GM18498 (cell line): ENCODE measurements around the gene PHKG2.
A peak's percentile ranks its signal among the peaks of the same experiment; 100 is the strongest.

Source experiments
- ATAC-seq: cut with Tn5 transposase; IDR thresholded peaks from one replicate; pipeline ENCODE4 v1.9.1; 2021; ENCODE audit warnings: mild to moderate bottlenecking, moderate library complexity; ENCODE audit not compliant: unreplicated experiment

The PHKG2 gene

DNA sequence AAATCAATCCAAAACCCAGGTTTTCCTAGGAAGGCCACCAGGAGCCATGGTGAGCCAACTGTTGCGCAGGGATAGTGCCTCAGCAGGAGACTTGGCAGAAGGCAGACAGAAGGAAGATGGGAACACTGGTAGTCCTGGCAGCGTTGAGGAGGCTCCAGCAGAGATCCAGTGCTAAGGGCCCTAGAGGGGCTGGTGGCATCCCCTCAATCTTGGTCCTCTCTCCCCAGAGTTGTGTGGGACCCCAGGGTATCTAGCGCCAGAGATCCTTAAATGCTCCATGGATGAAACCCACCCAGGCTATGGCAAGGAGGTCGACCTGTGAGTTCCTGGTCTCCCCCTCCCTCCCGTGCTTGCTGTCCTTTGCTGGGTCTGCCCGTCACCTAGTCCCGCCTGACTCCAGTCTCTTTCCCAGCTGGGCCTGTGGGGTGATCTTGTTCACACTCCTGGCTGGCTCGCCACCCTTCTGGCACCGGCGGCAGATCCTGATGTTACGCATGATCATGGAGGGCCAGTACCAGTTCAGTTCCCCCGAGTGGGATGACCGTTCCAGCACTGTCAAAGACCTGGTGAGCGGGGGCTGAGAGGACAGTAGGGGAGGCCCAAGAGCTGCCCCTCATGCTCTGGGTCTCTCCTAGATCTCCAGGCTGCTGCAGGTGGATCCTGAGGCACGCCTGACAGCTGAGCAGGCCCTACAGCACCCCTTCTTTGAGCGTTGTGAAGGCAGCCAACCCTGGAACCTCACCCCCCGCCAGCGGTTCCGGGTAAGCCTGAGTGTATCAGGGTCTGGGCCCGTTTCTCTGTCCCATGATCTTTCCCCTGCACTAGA is 7.9 kb downstream of the PHKG2 start:
- ATAC-seq: no peak

DNA sequence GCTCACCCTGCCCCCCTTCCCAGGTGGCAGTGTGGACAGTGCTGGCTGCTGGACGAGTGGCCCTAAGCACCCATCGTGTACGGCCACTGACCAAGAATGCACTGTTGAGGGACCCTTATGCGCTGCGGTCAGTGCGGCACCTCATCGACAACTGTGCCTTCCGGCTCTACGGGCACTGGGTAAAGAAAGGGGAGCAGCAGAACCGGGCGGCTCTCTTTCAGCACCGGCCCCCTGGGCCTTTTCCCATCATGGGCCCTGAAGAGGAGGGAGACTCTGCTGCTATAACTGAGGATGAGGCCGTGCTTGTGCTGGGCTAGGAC is 8.5 kb downstream of the PHKG2 start:
- ATAC-seq: no peak

DNA sequence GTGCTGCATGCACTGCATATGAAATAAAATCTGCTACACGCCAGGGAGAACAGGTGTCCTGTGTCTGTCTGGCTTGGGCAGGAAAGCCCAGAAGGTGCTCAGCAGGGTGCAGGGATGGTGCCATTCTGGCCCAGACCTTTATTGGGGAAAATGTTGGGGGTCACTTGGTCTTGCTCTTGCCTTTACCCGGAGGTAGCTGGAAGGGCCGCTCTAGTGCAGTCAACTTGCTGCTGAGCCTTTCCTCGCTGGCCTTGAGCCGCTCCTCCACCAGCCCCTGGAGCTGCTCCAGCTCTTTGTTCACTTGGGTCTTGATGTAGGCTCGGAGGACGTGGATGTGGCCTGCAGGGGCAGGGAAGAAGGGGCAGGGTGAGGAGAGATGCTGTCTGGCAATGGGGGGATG is 9.1 kb downstream of the PHKG2 start:
- no peak for ATAC-seq

DNA sequence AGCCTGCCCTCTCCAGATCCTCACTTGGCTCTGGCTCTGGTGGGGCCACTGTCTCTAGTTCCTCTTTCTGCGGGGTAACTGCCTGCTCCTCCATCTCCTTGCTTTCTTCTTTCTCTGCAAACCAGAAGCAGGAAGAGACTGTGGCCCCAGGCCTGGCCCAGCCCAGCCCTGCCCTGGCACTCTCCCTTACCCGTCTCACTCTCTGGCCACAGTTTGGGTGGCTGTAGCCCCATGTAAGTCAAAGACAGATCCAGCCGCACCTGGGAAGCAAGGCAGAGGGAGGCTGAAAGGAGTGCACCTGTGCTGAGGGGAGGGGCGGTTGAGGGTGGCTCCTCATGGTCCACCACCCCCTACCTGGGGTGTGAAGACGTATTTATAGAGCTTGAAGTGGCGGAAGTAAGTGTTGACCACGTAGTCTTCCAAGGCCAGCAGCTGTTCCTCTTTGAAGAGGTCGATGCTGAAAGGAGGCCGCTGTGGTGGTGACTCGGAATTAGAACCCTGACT is 10.8 kb downstream of the PHKG2 start:
- ATAC-seq: no peak

DNA sequence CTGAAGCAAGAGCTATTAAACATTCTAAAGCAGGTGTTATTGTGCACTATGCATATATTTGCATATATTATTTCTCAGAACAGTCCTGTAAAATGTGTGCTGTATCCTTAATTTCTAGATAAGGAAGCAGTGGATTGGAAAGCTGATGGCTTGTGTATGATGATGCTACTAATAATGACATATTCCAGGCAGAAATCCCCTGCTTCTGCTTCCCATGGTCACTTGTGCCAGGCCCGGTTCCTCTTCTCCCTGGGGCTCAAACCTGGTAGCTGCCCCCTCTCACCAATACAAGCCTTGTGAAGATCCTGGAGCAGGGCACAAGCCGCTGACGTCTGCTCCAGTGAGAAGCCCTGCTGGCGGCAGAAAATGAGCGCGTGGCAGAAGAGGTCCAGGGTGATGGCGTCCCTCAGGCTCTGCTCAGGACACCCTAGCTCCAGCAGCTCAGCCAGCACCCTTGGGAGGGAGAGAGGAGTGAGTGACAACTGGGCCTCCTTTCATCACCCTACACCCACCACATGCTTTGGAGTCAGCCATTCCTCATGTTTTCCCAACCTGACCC is 11.9 kb downstream of the PHKG2 start:
- no peak for ATAC-seq

DNA sequence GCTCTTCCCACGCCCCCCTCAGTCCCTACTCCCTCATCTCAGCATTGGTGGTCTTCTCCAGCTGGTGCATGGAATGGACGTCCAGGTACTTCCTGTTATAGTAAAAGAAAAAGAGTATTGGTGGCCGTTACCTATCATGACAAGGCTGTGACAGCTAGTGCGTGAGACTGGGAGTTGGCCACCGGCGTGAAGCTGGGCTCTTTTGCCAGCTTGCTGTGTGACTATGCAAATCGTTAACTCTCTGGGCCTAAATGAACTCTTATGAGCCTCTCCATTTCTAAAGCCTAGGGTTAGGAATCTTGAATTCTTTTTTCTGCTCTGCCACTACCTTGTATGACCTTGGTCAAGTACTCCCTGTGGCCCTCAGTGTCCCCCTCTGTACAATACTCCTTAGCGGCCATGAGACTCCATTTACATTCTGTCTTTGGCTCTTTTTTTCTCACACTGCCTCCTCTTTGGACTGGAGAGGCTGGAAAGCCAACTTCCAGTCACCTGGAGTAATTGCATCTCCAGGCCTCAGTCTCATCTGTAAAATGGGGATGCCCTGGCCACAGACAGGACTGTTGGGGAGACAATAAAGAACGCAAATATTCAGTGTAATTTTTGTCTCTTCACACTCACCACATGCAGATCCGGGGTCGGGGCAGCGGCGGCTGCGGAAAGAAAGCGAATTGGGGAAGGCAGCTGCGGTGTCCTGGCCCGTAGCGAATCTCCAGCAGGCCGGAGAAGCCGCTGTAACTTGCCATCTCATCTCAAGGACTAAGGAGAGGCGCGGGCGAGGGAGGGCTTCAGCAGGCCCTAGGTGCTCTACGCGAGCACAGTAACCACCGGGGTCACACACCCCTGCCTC is 12.6 kb downstream of the PHKG2 start:
- ATAC-seq: no peak

DNA sequence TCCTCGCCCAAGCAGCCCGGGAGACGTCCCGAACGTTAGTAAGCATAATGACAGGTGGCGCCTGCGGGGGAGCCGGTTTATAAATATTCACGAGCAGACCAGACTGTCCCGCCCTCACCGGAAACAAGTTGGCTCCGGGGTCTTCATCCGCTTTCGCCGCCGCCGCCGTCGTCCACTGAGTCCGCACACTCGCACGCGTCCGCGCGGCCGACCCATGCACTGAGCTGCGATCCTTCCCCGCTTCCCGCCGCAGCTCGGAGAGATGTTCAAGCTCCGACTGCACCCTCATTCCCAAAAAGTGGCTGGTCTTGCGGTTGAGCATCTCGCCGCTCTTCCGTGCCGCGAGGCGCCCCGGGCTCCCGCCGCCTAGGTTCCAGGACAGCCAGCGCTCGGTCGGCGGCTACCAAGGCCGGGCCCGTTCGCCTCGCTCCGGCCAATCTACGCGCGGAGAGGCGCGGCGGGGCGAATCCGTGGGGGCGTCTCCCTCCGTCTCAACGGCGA is 13.3 kb downstream of the PHKG2 start:
- ATAC-seq: peak; percentile 31

DNA sequence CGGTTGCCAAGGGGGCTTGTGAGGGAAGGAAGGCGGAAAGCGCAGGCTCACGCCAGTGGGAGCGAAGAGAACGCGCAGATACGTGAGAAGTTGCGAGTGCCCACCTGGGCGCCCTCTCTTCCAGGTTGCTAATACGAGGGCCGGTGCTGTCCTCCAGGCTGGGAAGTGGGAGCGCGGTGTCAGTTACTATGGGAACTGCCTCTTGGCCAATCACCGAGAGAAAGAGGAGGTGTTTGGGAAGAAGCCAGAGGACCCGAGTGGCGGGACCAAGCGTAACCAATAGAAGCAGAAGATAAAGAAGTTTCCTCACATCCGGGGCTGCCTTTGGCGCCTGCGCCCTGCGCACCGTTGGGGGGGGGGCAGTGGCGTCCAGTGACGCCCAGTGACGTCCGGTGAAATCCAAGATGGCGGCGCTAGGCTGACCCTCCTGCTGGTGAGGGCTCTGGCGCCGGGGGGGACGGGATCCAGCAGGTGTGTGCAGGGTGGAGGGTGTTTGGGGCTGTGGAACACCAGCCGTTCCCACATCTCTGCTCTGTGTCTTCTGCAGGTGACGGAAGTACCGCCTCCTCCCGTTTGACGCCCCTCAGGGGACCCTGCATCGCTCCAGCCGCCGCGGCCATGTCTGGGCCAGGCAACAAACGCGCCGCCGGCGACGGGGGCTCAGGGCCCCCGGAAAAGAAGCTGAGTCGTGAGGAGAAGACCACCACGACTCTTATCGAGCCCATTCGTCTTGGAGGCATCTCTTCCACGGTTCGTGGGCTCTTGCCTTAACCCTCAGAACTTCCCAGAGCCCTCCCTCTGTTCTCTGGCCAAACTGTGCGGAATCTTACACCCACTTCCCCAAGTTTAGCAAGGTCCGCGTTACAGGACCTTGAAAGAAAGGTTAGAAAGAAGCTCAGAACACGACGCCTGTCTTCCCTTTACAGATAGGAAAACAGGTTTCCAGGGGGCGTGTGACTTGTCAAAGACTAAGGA is 14.0 kb downstream of the PHKG2 start, which contains the start of the genes CFAP119 and RNF40:
Gene CFAP119 (minus strand): TSS at position 135 of the 975 bp plus-strand sequence. CDS start 314 bp downstream, outside the sequence.
Gene RNF40 (plus strand): TSS at position 395 of the 975 bp plus-strand sequence. CDS start 224 bp downstream, at position 619.
- ATAC-seq: peak; percentile 82

DNA sequence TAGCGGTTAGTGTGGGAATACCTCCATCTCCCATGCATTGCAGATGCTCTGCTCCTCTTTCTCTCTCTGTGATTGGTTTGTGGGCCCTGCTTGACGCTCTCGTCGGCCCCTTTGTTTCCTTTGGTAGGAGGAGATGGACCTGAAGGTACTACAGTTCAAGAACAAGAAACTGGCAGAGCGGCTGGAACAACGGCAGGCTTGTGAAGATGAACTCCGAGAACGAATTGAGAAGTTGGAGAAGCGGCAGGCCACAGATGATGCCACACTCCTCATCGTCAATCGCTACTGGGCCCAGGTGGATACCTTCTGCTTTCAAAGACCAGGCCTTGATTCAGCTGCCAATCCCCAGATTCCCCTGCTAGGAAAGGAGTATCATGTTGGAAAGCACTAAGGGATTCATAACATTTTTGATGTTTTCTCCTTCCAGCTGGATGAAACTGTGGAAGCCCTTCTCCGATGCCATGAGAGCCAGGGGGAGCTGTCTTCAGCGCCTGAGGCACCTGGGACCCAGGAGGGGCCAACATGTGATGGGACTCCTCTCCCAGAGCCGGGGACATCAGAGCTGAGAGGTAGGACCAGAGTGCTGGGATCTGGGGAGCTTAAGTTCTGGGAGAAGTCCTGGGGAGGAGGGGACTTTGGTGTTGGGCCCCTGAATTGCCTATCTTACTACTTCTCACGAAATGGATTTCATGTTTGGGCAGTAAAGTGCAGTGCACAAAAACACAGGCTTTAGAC is 14.9 kb downstream of the PHKG2 start:
- no peak for ATAC-seq

DNA sequence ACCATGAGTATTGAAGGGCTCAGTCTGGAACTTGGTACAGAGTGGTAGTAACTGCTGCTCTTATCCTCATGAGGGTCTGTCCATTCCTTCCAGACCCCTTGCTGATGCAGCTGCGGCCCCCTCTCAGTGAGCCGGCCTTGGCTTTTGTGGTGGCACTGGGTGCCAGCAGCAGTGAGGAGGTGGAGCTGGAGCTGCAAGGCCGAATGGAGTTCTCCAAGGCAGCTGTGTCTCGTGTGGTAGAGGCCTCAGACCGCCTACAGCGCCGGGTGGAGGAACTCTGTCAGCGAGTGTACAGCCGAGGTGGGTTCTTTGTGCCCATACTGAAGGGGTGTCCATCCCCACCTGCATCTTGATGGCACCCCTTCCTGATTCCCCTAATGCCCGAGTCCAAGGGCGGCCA is 15.9 kb downstream of the PHKG2 start:
- no peak for ATAC-seq

DNA sequence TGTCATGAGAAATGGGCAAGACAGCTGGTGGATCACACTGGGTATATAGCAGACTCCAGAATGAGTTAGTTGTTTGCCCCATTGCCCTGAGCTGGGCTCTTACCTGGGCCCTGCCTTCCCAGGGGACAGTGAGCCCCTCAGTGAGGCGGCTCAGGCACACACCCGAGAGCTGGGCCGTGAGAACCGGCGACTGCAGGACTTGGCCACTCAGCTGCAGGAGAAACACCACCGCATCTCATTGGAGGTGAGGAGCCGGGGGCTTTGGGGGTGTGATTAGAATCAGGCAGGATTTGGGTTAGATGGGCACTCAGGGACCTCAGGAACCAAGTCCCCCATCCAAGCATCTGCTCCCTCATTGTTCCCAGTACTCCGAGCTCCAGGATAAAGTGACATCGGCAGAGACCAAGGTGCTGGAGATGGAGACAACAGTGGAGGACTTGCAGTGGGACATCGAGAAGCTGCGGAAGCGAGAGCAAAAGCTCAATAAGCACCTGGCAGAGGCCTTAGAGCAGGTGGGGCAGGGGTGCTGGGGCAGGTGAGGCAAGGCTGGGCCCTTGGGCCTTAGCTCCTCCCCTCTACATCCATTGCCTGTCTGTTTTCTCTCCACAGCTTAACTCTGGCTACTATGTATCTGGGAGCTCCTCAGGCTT is 16.7 kb downstream of the PHKG2 start:
- ATAC-seq: no peak

DNA sequence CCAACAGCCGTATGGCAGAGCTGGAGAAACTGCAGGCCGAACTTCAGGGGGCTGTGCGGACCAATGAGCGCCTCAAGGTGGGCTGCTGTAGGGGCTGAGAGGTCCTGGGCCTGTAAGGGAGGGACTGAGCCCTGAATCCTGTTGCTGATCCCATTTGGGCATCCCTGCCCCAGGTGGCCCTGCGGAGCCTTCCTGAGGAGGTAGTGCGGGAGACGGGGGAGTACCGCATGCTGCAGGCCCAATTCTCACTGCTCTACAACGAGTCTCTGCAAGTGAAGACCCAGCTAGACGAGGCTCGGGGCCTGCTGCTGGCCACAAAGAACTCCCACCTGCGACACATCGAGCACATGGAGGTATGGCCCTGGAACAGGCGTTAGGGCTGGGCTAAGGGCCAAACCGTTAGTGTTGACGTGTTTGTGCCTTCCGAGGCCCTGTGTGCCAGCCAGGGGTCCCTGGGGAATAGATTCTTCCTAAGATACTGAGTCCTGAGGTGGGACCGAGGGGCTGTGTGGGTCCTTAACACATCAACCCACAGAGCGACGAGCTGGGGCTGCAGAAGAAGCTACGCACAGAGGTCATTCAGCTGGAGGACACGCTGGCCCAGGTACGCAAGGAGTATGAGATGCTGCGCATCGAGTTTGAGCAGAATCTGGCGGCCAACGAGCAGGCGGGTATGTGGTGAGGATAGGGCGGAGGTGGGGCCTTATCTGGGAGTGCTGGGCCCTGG is 18.1 kb downstream of the PHKG2 start:
- no peak for ATAC-seq

DNA sequence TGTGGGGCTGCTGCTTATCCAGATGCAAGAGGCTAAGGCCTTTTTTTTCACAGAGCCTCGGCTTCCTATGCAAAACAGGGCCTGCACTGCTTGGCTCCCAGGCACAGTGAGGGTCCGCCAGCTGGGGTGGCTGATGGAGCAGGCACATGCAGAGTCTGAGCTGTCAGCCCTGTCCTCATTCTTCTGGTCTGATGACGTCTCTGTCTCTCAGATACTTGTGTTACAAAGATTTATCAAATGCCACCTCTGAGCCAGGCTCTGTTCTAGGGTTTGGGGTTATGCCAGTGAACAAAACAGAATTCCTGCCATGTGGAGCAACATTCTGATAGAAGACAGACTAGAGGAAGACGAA is 18.7 kb downstream of the PHKG2 start:
- no peak for ATAC-seq

DNA sequence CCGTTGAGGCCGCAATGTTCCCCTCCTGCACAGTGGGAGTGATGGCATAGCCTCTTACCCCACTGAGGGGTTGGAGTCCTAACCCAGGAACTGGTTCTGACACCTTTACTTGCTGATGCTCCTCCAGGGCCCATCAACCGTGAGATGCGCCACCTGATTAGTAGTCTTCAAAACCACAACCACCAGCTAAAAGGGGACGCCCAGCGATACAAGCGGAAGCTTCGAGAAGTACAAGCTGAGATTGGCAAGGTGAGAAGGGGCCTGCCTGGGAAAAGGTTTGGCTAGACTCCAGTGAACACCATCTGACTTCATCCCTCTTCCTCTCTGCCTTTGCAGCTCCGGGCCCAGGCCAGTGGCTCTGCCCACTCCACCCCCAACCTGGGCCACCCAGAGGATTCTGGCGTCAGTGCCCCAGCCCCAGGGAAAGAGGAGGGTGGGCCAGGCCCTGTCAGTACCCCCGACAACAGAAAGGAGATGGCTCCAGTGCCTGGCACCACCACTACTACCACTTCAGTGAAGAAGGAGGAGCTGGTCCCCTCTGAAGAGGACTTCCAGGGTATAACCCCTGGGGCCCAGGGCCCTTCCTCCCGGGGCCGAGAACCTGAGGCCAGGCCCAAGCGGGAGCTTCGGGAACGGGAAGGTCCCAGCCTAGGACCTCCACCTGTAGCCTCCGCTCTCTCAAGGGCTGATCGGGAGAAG is 19.7 kb downstream of the PHKG2 start:
- no peak for ATAC-seq

DNA sequence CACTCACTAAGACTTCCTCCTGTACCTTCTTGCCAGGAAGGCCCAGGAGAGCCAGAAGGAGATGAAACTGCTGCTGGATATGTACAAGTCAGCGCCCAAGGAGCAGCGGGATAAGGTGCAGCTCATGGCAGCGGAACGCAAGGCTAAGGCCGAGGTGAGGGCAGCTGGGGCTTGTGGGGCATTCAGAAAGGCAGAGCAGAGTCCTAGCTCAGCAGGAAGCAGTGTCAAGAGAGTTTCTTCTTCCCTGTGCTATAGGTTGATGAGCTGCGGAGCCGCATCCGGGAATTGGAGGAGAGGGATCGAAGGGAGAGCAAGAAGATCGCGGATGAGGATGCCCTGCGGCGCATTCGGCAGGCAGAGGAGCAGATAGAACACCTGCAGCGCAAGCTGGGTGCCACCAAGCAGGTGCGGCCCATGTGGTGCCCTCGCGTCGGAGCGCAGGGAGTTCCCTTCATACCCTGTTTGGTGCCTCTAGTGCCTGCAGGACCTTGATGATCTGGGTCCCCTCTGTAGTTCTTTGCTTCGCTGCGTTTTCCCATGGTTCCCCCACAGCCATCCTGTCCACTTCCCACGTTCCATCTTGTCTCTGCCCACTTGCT is 20.5 kb downstream of the PHKG2 start:
- ATAC-seq: no peak

DNA sequence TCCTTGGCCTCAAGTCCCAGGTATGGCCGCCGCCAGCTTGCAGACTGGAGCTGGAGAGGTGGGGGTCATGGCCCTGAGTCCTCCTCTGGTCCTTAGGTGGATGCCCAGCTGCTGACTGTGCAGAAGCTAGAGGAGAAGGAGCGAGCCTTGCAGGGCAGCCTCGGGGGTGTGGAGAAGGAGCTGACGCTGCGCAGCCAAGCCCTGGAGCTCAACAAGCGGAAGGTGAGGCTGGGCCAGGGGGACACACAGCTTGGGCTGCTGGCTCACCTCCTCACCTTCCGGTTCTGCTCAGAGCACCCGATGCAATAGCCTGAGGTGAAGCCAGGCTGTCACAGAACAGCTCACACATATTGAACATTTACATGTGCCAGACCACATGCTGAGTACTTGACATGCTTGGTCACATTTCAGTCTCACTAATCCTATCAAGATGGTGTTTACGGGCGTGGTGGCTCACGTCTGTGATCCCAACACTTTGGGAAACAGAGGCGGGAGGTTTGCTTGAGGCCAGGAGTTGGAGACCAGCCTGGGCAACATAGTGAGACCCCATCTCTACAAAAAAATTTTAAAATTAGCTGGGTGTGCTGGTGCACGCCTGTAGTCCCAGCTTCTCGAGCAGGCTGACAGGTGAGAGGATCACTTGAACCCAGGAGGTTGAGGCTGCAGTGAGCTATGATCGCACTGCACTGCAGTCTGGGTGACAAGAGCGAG is 21.3 kb downstream of the PHKG2 start:
- no peak for ATAC-seq

DNA sequence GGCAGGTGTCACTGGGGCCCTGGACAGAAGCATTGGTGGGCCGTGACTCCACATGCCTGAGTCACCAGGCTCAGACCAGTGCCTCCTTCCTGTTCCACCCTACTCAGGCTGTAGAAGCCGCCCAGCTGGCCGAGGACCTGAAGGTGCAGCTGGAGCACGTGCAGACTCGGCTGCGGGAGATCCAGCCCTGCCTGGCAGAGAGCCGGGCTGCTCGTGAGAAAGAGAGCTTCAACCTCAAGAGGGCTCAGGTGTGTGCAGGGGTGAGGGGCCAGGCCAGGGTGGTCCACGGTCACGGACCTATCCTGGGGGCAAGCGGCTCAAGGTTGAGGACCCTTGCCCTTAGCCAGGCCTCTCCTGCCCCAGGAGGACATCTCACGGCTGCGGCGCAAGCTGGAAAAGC is 23.5 kb downstream of the PHKG2 start:
- no peak for ATAC-seq
